Measurements from ENCODE around the gene PREX1.

Gene PREX1

DNA sequence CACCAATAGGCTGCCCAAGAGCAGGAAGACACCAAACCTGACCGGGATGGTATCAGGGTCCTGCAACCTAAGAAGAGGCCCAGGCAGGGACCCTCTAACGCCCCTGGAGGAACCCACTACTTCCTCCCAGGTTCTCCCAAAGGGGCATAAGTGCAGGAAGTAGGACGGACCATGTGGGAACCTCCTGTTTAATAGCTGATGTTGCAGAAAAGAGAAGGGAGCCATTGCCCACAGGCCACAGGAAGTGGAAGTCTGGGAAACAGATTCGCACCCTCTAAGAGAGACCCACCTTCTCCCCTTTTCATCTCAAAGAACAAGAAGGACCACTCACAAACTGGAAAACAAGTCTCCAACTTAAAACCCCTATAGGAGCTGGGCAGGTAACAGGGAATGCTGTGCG, 18.1 kb downstream of the PREX1 start:
- no peak for DNase-seq

DNA sequence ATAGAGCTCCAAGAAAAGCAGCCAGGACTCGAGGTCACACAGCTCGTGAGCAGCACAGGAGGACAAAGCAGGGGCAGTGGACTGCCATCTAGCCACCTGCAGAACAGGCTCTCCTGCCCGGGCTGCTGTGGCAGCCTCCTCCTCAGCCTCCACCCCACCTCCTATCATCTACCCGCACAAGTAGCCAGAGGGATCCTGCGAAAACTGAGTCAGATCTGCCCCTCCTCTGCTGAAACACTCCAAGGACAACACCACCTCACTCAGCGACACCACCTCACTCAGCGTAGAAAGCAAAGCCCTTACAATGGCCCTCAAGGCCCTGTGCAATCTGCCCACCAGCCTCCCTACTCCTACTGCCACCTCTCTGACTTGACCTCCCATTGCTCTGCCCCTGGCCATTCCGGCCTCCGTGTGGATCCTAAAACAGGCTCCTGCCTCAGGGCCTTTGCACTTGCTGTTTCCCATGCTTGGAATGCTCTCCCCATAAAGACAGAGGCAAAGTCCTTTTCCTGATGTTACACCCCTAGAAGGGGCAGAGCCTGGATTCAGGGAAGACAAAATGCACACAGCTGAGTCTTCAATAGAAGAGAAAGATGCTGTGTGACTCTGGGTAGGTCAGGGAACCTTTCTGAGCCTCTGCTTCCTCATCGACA, 19.3 kb downstream of the PREX1 start:
- no peak for DNase-seq

DNA sequence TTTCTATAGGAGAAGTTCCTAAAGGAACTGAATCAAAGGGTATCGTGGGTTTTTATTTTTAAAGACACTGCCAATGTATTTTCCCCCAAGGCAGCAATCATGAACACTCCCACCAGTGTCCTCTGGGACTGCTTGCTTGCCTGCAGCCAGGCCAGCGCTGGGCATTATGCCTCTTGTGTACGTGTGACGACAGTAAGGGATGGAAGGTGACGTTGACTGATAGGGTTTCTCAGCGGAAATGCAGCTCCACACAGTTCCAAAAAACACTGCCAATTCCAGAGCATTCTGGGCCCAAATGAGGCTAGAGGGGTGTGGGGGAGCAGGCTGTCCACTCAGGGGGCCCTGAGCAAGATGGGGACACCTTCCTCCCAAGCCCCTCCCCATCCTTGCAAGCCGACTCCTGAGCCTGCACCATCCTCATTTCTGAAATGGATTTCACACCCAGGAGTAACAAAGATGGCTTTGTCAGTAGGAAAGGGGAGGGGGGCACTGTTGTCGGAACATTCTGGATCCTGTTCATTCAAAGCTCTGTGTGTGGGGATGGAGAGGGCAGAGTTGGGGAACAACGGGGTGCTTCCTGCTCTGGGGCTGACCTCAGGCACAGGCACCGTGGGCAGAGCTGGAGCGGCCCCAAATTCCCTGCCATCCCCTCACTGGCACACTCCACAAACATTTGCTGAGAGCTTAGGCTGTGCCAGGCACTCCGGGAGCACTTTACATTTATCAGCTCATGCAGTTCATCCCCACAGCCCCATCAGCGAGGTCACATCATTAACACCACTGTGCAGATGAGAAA, 20.0 kb downstream of the PREX1 start:
- DNase-seq: no peak

DNA sequence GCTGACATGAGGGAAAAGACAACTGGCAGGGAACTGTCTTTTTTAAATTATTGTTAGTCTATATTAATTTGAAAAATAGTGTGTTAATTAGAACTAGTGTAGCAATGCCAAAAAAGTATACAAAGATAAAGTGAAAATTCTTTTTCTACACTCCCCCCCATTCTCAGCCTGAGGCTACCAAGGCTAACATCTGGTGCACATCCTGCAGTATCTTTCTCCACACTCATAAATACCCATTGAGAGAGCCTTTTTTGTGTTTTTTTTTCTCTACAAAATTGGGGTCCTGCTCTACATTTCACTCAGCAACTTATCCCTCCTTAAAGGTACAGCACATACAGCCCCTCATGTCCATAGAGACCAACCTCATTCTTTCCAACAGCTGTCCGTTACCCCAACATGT, 20.7 kb downstream of the PREX1 start:
- no peak for DNase-seq

DNA sequence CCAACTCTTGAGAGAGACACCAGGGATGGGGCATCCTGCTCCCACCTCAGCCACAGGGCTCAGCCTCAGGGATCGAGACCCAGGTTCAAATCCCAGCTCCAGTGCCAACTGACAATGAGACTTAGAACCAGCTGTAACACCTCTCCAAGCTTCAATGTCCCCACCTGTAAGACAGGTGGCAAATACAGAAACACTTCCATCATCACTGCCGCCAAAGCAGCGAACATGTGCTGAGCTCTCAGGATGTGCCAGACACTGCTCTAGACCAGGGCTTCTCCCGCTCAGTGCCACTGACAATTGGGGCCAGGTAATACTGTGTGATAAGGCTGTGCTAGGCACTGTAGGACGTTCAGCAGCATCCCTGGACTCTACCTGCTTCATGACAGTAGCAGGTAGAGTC, 22.1 kb downstream of the PREX1 start:
- no peak for DNase-seq

DNA sequence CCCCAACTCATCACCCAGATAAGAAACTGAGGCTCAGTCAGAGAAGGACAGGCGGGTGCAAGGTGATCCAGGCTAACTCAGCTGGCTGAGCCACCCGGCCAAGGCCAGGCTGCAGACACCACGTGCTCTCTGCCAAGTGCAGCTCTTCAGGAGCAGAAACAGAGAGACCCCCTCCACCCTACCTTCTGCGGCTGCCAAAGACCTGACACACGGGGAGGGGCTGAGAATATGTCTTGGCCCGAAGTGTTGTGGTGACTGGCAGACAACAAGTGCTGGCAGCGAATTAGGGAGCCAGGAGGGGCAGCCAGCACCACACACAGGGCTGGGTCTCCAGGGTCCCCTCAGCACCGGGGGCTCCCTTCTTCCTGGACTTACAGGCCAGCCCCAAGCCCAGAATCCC, 22.5 kb downstream of the PREX1 start:
- no peak for DNase-seq

DNA sequence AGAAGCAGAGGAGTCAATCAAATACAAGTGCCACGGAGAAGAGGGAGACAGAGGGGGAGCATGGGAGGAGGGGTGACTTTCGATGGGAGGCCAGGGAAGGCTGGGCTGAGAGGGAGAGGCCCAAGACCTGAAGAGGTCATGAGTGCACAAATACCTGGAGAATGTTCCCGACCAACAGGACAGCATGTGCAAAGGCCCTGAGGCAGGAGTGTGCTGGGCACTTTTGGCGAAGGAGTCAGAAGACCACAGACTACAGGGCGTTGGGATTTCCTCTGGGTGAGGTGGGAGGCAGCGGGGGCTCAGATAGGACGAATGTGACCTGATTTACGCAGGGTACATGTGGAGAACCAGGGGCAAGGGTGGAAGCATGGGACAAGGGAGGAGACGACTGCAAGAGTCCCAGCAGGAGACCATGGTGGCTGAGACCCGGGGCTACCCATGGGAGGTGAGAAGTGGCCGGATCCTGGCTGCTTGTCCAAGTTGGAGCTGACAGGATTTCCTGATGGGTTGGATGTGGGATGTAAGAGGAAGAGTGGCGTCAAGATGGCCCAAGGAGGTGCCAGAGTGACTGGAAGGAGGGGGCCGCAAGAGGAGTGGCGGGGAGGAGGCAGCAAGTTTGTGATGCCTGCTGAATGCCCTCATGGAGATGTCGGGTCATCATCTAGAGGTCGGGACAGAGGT, 23.4 kb downstream of the PREX1 start:
- no peak for DNase-seq

DNA sequence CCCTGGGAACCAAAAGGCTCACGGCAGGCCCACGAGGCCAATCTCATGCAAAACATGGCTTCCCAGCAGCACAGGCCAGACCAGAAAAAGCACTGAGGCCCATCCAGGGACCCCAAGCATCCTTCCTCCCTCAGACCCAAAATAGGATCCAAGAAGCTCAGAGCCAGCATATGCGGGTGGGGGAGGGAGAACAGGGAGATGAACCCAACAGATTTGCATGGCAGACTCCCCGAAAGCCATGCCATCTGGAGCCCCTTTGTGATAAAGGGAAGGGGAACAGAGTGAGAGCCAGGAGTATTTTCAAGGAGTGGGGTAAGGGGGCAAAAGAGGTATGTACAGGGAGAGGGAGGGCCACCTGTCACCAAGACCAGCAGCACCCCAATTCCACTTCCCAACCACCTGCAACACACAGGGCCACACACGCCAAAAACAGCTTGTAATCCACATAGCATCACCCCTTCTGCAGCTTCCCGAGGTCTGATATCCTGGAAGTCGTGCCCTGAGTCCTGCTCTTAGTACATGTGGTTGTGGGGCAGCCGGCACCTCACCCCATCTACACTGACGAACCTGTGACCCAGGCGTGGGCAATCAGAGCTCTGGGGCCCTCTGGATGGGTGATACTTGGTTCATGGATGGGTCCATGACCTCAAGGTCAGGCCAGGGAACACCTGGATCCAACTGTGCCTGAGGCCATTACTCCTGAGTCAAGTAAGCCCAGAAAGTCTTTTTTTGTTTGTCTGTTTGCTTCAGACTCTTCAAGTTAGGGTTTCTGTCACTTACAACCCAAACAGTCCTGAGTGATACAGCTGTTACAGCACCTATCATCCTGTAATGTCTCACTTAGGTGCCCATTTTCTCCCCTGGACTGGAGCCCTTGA, 24.4 kb downstream of the PREX1 start:
- DNase-seq: no peak

DNA sequence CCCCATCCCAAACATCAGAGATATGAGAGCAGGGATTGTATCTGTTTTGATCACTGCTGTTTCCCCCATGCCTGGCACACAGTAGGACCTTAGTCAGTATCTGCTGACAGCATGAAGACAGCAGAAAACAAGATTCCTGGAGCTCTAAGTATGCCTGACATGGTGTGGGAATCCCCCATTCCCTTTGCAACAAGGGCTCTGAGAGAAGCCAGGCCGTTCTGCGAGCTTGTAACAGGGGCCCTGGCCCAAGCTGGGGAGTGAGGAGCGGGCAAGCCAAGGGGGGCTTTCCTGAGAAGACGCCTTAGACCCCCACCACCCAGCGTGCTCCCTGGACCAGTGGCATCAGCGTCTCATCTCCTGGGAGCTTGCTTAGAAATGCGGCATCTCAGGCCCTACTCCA, 25.2 kb downstream of the PREX1 start:
- no peak for DNase-seq

DNA sequence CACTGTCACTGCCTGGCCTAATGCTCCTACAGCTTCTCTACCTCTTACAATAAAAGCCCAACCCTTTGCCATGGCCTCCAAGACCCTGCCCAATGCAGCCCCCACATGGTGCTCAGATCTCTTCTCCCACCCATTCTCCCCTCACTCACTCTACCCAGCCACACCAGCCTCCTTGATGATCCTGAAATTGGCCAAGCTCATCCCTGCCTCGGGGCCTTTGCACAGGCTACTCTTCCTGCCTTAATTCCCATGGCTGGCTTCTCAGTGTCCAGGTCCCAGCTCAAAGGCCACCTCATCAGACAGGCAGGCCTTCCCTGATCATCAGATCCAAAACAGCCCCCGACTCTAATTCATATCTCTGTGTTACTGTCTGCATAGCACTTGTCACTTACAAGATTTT, 25.6 kb downstream of the PREX1 start:
- DNase-seq: no peak

DNA sequence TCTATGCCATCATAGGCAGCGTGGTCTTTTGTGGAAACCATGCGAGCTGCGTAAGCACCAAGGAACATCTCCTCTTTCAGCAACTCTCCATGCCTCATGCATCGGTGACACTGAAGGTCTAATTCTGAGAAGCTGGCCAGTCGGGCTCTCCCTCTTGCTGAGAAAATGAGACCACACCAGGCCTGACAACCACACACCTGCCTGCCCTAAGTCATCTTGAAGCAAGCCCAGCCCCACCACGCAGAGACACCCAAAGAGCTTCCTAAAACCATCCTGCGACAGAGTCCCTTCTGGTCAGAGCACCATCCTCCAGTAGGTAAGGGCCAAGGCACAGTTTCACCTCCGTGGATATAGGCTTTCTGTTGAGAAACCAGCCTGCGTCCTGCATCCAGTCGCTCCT, 26.6 kb downstream of the PREX1 start:
- no peak for DNase-seq

DNA sequence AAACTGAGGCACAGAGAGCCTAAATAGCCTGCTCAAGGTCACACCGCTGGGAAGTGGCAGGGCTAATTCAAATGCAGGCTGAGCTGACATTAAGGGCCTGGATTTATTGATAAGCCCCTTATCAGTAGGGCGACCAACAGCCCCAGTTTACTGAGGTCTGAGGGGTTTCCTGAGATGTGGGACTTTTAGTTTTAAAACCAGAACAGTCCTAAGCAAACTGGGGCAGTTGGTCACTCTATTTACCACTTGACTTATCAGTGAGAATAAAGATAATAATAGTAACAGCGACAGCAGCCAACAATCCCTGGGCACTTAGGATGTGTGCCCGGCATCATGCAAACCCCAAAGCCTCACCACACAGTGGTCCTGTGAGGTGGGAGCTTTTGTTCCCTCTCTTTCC, 27.6 kb downstream of the PREX1 start:
- no peak for DNase-seq

DNA sequence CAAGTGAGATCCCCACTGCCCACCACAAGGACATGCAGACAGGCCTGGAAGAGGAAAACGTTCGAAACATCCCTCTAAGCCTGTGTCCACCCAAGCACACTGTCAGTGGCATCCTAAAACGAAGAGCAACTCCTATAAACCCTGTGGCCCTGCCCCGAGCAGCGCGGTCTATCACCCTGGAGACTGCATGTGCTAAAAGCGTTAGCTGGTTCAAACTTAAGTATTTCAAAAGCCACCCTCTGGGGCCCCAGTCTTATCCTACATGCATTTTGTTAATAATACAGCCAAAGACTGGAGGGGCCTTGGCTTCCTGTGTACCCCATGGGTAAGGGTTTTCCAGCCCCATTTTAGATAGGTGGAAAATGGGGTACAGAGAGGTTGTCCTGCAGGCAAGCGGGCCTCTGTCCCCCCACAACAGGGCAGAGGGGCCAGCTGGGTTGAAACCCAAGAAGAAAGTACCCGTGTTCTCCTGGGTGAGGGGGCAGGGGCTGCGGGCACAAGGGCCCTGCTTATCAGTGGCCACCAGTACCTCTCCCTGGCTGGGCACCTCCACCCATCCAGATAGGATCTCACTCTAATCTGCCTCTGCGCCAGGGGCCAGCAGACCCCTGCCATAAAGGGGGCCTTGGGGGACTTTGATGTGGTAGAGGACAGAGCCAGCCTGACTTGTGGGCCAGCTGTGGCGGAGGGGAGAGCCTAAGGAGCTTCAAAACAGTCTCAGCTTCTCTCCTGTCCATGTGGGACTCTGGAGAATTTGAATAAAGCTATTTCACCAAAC, 28.3 kb downstream of the PREX1 start:
- no peak for DNase-seq

DNA sequence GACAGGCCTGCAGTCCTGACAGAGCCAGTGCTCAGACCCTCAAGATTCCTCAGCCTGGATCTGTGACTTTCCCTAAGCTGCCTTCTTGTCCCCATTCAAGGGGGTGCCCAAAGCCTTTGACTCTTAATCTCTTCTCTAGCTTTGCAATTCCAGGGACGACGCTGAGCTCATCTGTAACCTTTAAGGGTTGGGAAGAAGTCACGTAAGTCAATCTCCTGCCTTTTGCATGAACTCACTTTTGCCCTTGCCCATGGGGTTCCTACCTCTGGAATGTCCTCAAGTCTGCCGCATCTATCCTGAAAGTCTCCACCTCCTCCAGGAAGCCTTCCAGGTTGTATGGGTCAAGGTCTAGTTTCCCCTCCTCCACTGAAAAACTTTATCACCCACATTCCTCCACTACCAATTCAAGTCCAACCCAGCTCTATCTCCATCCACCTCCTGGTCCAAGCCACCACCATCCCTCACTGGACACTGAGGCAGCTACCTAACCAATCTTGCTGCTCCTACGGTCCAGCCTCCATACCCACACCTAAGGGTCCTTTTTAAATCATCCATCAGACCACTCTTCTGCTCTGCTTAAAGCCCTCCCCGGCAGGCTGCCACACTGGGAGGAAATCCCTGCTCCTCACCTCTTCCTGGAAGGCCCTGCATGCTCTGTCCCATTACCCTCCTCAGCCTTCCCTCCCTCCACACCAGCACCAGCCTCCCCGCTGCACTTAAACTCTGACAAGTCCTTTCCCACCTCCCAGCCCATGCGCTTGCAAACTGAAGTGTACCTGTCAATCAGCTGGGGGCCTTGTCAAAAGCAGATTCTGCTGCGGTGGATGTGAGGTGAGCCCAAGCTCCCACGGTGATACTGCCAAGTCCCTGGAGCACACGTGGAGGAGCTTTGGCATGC, 29.7 kb downstream of the PREX1 start:
- no peak for DNase-seq

DNA sequence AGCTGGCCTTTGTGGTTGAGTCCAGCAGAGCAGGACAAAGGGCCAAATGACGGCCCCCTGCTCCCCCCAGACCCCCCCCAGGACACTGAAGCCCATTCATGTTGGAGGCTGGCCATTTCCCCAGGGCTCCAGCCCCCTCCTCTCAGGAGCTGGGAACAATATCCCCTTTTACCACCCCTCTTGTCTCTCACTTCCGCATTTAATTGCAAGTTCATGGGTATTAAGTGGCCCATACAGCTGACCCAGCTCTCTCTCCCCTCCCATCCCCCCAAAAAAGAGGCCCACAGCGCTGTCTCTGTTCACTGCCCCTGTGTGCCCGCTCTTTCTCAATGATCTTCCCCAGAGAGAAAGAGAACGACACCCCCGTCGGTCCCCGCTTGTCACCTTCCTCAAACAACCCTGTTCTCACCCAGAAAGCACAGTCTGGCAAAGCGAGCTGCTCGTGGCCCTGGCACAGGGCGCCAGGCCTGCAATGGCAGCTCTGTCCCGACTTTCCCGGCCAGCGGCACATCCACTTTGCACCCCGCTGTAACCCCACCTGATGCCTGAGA, 30.4 kb downstream of the PREX1 start:
- DNase-seq: peak; percentile 60

DNA sequence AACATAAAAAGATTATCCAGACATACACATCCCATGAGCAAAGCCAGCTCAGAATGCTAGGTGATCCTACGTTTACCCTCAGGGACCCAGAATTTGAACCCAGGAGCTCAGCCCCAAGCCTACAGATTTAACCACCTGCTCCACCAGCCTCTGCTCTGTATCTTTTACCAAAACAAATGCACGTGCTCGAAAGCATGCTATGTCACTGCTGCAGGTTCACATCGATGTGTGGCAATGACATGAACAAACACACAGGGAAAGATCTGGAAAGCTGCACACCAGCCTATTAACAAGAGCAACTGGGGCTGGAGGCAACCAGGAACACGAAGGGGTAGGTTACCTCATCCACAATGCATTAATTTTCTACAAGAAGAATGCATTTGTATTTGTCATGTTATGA, 32.1 kb downstream of the PREX1 start:
- no peak for DNase-seq

DNA sequence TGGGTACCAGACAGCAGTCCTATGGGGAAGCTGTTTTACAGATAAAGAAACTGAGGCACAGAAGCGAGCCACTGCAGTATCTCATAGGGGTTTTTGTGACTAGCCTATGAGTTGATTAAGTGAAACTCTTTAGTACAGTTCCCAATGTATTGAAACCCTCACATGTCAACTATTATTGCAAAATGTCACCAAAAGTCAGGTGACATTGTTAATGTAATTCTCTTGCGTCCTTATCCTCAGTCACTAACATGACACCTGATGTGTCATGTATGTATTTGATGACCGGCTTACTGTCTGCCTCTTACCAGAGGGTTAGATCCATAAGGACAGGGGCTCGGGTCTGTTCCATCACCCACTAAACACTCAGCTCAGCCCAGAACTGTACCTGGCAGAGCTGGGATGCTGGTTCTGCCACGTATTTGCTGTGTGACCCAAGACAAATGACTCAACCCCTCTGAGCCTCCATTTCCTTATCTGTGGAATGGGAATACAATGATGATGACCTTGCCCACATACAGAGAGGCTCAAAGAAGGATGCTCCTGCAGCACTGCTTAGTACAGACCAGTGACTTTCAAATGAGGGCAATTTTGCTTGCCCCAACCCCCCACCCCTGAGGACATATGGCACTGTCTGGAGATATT, 32.9 kb downstream of the PREX1 start:
- no peak for DNase-seq

DNA sequence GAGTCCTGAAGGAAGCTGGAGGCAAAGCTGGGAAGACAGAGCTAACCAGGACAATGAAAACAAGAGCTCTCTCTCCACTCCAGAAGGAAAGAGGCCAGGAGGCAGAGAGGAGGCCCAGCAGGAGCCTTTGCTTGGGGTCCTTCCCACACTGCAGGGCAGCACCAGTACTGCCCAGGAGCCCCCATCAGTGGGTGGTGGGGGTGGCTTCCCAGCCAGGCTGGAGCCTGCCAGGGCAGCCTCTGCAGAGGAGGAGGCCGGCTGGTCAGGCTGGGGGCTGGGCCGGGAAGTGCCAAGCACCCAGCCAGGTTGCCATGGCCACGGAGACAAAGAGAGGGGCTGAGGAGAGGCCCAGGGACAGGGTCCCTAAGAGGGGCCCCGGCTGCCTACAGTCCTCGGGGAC, 33.4 kb downstream of the PREX1 start:
- peak; percentile 87 for DNase-seq

DNA sequence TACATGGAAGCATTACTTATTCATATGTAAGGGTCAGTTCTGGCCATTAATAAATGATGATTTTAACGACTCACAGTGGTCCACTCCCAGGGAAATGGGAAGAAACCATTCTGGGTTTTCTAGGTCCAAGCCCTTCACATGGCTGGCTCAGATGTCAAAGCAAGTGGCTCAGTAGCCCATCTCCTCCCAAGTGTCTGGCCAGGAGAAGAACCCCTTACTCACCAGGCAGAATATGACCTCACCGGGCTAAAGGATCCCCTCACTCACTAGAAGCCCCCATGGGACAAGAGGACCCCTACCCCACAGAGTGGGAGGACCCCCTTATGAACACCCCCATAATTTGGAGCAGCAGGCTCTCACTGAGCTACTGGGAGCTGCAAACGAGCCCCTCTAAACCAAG, 34.0 kb downstream of the PREX1 start:
- peak; percentile 60 for DNase-seq

DNA sequence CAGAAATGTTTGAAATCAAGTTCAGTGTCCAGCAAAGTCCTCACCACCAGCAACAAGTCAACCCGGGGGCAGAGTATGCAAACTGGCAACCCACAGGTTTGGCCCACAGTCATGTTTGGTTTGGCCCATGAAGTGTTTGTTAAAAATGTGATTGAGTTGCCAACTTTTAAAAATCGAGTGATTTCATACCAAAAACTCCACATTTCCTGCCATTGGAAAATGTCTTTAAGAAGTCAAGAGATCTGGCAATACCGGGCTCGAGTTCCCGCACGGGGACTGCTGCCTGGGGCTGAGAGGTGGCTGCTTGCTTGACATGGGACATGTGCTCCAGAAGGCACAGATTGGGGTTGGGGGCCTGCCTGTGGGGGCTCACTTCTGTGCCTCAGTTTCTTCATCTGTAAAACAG, 36.1 kb downstream of the PREX1 start:
- DNase-seq: no peak

Data from retina (tissue), 1 donor.